HUDEP-2 (cell line): ENCODE measurements around the gene MS4A5.
"Not testable (repeated sequence)": the region's sequence is repeated elsewhere in the genome, so short reads cannot be mapped to it uniquely, and the experiment has no call there.

ENCODE experiments used
- DNase-seq, 76 experiments: peaks; one replicate each; lab custom pipeline; 2025; ENCODE audit not compliant: unreplicated experiment in 76 of 76; lab: John Stamatoyannopoulos, UW

Gene MS4A5

DNA sequence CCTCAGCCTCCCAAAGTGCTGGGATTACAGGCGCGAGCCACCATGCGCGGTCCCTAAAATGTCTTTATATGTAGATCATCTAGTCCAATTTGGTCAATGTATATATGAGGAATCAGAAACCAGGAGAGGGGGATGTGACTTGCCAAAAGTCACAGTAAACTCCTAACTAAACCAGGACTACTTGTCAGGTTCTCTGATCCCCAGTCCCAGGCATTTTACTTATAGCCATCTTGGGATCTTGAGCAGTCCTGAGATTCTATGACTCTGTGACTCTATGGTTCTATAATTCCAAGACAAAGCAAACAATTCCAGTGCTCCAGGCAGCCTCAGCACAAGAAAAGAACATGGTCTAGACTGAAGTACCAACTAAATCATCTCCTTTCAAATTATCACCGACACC is at the start of gene MS4A5:
Gene MS4A5, plus strand, starts transcription at position 301 of the 400 bp plus-strand sequence. CDS start 103 bp downstream, outside the sequence.
- no peak for DNase-seq

DNA sequence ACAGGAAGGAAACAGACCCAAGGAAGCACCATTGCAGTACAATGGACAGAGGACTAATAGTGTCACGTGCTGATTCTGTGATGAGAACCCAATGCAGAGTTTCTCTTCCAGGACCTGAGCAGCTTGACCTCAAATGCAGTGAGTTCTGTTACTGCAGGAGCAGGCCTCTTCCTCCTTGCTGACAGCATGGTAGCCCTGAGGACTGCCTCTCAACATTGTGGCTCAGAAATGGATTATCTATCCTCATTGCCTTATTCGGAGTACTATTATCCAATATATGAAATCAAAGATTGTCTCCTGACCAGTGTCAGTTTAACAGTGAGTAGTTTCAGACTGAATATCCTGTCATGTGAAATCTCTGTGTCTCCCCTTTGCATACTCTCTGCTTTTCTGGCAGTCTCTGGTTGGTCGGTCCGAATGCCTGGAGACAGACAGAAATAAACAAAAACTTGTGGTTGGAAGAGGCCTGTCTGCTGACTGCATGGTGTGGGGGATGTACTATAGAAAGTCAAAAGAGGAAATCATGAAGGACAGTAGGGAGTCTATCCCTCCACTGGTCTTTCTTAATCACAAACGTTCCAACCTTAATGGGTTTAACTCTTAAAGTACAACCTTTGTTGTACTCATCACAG is 40.0 kb upstream of the MS4A5 start:
- DNase-seq, result no peak

DNA sequence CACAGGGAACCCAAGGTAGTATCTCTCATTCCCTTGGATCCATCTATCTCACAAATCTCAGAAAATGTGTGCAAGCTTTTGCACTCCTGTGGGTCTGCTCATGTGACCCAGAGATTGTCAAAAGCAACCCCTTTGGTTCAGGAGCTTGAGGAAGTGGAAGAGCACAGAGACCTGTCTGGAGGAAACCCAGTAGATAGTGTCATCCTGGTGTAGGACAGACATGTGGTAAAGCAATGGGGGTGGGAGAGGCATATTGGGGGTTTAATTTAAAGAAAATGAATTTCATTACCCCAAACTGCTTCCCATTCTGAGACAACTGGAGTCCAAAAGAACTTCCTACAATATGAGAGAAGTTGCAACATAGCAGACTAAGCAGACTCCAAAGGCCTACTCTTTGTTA is 39.0 kb upstream of the MS4A5 start:
- DNase-seq, result no peak

GRCh38 chr11:60392361-60392760 is 37.0 kb upstream of the MS4A5 start:
- DNase-seq, result no peak

DNA sequence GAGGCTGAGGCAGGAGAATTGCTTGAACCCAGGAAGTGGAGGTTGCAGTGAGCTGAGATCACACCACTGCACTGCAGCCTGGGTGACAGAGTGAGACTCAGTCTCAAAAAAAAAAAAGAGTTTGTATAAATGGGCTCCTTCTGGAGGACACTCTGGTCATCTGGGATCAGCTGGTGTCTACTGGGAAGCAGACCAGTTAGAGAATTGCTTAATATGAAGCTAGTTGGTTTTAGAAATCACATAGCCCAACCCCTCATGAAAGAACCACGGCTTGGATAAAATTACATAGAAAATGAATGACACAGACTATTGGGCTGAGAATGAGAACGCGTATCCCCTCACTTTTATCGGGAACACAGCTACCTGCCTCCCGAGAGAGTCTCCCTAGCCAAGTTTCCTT is 36.4 kb upstream of the MS4A5 start:
- DNase-seq, result no peak

DNA sequence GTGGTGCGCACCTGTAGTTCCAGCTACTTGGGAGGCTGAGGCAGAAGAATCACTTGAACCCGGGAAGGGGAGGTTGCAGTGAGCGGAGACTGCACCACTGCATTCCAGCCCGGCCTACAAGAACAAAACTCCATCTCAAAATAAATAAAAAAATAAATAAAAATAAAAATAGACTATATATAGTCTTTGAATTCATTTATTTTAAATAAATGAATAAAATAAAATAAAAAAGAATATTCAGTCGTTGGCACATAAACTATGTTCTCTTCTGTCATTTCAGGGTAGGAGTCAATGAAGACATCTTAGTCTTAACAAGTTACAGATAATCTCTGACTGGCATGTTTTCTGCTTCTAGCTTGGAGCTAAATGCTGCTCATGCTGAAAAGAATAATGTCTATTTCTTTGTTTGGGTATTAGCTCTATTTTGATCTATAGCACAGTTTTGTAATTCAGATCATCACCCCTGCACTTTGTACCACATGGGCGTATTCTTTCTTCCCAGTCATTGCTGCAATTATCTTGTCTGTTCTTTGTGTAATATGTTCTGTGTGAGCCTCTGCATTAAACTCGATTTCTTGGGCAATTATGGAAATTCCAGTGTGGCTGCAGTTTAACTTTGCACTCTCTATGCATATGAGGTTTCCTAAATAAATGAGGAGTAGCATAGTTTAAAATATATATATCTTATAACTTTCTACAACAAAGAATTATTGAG is 34.5 kb upstream of the MS4A5 start:
- DNase-seq, result no peak

DNA sequence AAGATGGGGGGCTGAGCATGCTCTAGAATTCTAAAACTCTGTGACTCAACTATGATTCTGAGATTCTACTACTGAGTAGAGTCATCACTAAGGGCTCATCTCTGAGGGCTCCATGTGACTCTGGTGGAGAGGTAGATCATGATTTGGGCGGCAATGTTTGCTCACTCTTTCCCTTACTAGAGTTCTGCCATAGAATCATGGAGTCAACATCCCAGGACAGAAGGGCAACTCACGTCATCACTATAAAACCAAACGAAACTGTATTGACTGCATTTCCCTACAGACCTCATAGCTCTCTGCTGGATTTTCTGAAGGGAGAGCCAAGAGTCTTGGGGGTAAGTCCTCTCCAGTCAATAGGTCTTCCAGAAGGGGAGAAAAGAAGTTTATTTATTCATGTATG is 33.0 kb upstream of the MS4A5 start, which contains the start of gene MS4A14:
Gene MS4A14, plus strand, starts transcription at position 78 of the 400 bp plus-strand sequence. Its CDS starts 120 bp downstream, at position 198.
- DNase-seq, result no peak

- no peak for DNase-seq
Measured at GRCh38 chr11:60396799-60397198, 32.6 kb upstream of the MS4A5 start.

DNA sequence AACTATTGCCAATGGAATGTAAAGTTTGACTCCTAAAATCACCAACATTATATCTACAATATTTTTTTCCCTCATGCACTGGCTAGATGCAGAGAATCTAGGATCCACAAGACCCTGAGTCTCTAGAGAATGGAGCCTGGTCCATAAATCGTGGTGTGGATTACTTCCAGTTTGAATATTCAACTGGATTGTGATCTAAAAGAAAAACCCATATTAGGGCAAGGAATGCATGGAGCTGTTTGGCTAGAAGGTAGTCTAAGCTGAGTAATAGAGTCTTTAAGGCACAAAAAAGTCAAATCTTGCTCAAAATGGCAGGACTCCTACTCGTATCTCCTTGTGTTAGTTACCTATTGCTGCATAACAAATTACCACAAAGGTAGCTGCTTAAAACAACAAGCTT is 9.4 kb upstream of the MS4A5 start:
- no peak for DNase-seq

GRCh38 chr11:60422609-60423008 is 6.8 kb upstream of the MS4A5 start:
- no peak for DNase-seq

- no peak for DNase-seq
Measured at GRCh38 chr11:60428517-60428916, 855 bp upstream of the MS4A5 start.

GRCh38 chr11:60431251-60431650 is 1.9 kb downstream of the MS4A5 start:
- no peak for DNase-seq

- no peak for DNase-seq
Measured at GRCh38 chr11:60433401-60433800, 4.0 kb downstream of the MS4A5 start.

GRCh38 chr11:60447070-60447469 is 17.7 kb downstream of the MS4A5 start:
- DNase-seq, result no peak

- no peak for DNase-seq
Measured at GRCh38 chr11:60447846-60448245, 18.5 kb downstream of the MS4A5 start.

GRCh38 chr11:60451185-60451584 is 21.8 kb downstream of the MS4A5 start:
- DNase-seq, result not testable (repeated sequence)

- no peak for DNase-seq
Measured at GRCh38 chr11:60454212-60454611, 24.8 kb downstream of the MS4A5 start.

DNA sequence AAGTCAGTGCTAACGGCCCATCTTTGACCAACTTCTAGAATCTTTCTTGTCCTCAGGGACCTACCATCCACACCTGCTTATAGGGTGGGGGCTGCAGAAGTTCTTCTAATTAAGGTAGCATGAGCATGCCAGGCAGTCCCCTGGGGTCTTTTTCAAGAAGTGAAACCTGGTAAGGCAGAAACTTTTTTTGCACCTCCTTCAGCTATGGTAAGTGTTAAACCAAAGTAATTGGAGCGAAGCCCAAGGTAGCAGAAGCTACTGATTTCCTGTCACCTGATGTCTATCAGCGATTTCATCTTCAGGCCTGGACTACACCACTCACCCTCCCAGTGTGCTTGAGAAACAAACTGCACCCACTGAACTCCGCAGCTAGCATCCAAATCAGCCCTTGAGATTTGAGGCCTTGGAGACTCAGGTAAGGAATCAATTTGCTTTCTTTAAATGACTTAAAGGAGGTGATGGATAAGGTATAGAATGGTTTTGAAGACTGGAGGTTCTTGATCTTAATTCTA is 26.2 kb downstream of the MS4A5 start, which contains the start of gene MS4A1:
Gene MS4A1, plus strand, starts transcription at position 317 of the 512 bp plus-strand sequence. CDS start 6,528 bp downstream, outside the sequence.
- DNase-seq, result no peak

DNA sequence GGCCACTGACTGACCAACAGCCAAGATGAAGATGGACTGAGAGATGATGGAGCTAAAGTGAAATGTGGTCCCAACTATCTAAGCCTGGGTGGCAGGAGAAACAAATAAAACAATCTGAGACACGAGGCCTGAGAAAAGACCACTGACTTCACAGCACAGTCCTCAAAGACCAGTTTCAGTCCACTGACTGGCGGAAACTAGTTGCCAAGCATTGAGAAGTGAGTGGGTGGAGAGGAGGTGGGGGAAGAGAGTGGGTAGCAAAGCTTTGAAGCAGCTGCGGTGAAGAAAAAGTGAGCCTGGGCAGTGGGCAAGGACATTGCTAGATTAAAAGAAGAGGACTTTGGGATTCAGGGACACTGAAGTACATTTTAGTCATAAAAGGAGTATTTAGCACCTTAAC is 28.2 kb downstream of the MS4A5 start:
- DNase-seq, result no peak

- DNase-seq, result no peak
Measured at GRCh38 chr11:60459345-60459744, 30.0 kb downstream of the MS4A5 start.

DNA sequence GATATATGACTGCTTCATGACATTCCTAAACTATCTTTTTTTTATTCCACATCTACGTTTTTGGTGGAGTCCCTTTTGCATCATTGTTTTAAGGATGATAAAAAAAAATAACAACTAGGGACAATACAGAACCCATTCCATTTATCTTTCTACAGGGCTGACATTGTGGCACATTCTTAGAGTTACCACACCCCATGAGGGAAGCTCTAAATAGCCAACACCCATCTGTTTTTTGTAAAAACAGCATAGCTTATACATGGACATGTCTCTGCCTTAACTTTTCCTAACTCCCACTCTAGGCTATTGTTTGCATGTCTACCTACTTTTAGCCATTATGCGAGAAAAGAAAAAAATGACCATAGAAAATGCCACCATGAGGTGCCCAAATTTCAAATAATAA is 39.5 kb downstream of the MS4A5 start:
- no peak for DNase-seq

GRCh38 chr11:60469723-60470122 is 40.4 kb downstream of the MS4A5 start:
- DNase-seq, result no peak
